GM21515 (cell line): Measurements from ENCODE around the gene IGSF21.
"Not testable (repeated sequence)": the region's sequence is repeated elsewhere in the genome, so short reads cannot be mapped to it uniquely, and the experiment has no call there.

Source experiments
- ATAC-seq: cut with Tn5 transposase; IDR thresholded peaks from one replicate; pipeline ENCODE4 v1.9.1; 2021; ENCODE audit not compliant: unreplicated experiment

IGSF21 gene

DNA sequence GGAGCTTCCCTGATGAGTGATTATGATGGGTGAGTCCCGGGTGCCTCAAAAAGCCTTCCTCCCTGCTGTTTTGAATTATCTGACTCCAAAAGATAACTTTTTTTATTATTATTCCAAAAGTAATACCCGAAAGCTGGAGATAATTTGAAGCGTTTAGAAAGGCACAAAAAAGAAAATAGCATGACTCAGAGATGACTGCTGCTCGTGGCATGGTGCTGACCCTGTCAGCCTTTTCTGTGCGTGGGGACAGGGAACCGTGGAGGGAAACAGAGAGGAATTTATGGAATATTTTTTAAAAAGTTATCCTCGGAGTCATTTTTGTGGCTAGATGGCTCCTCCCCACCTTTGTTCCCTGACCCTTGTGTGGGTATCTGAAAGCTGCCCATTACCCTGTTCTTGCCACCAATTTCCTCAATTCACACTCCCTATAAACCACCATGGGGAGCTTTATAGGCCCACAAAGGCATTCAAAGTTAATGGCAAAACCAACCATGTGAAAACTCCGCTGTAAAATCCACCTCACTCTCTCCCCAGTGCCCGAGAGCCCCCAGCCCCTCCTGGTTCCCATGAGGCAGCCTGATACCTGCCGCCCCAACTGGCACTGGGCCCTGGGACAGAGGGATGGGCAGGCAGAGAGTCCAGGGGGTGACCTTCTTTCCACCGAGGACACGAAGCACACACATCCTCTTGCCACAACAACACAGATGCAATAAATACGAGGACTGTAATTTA, 37.5 kb downstream of the IGSF21 start:
- no peak for ATAC-seq

DNA sequence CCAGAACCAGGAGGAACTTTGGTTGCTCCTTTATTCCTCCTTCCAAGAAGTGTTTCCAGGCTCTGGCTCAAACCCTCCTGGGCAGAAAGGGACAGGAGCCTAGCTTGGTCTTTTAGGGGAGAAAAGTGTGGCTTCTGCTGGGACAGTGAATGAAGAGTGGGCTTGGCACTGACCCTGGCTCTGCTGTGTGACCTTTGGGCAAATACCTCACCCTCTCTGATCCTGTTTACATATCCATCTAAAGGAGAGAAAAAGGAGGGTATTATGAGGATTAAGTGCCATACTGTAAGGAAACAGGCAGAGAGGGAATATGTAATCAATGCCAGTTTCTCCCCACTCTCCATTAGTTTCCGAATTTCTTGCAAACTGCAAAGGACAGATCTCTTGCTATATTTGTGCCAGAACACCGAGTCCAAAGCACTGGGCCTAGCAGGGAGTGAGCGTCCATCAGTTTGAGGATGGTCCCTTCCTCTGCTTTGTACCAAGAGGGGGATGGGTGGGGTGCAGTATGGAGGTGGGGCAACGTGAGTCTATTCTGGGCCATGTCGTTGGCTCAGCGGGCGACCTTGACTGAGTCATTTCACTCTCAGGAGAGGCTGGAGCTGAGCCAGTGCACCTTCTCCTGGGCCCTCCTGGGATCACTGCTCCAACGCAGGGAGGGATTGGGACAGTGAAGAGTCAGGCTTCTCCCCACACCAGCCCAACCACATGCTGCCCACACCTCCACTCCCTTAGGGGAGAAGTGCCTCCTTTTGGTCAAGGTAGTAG, 38.4 kb downstream of the IGSF21 start:
- ATAC-seq: no peak

- no peak for ATAC-seq
Measured at GRCh38 chr1:18146886-18147285, 39.3 kb downstream of the IGSF21 start.

- no peak for ATAC-seq
Measured at GRCh38 chr1:18147672-18148071, 40.1 kb downstream of the IGSF21 start.

DNA sequence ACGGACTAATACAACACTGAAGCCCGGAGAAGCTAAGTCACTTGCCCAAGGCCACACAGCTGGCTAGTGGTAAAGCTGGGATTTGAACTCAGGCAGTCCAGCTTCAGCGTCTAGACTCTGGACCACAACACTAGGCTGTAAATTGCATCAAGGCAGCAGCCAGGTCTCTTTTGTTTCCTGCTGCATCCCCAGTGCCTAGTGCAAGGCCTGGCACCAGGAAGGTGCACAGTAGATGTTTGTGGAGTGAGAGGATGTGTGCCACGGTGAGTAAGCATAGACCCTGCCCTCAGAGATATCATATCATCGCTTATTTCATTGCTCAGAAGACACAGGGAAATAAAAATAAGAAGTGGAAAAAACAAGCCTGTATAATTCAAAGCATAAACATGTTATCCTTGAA, 40.9 kb downstream of the IGSF21 start:
- ATAC-seq: no peak

- ATAC-seq: no peak
Measured at GRCh38 chr1:18149027-18149641, 41.5 kb downstream of the IGSF21 start.

- no peak for ATAC-seq
Measured at GRCh38 chr1:18151436-18152122, 44.0 kb downstream of the IGSF21 start.

DNA sequence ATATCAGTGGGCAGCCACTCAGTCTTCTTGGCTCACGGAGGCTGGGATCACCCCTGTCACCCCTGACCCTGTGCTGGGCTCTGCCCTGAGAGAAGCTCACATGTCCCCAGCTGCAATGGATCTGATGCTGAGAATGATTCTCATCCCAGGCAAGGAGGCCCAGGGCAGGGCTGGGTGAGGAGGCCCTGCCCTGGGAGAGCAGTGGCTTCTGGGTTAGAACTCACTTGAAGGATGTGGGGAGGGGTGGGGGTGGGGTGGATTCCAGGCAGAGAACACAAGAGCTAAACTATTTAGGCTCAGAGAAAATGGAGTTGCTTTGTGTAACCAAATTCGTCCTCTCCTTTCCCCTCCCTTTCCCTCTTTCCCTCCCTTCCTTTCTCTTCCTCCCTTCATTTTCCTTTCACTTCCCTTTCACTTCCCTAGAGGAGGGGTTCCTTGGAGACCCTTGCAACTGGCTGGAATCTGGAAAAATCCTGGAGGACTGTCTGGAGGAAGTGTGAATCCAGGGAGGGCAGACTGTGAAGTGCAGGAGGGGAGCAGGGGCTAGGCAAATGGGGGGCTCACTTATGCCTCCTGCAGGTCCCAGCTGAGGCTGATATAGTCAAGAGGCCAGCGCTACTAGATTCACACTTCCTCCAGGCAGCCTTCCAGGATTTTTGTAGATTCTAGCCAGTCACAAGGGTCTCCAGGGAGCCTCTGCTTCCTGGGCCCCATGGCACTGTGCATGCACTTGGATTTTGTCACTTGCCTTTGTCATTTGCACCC, 47.0 kb downstream of the IGSF21 start:
- ATAC-seq: no peak

DNA sequence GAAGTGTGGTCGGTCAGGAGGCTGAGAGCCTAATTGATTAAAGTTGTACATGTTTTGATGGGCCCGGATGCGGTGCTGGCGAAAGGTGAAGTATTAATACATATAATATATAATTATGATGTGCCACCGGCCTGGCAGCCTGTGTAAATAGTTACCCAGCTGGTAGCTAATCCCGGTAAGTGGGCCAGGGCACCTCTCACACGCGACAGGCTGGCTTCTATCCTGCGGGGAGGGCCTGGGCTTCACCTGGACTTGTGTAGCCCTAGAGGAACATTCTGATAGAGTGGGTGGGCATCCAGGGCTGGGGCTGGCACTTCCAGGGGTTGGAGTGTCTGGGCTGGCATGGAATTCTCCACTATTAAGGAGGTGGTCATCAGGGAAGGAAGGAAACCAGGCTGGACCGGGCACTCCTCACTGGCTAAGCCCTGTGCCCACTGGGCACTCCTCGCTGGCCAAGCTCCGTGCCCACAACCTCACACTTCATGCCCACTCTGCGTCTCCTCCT, 48.3 kb downstream of the IGSF21 start:
- no peak for ATAC-seq

DNA sequence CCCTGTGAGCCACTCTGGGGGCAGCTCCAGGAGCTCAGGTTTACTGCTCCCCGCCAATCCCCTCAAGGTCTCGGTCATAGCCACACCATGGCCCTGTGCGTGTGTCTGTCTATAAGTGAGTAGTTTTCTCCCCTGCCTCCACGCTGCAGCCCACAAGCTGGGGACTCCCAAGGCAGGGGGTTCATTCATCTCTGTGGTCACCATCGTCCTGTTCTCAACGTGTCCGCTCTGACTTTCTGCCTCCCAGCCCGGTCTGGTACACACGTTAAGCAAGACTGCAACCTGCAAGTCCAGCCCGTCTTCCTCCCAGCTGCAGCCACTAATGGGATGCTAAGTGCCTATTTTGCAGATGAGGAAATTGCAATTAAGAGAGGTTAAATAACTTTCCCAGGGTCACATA, 49.8 kb downstream of the IGSF21 start:
- ATAC-seq: no peak

DNA sequence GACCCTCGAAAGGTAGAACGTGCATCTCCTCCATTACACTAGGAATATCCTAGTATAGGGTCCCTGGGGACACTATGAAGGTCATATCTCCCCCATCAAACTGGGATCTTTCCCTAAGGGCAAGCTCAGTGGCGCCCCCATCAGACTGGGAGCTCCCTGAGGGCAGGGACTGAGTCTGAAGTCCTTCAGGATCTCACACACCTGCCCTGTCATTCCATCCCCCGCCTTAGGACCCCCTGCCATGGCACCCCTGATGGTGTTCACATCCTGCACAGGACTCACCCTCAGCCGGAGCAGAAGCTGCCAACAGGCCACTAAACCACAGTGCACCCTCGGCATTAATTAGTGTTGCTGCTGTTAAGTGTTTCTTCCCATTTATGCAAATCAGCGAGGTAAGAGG, 50.4 kb downstream of the IGSF21 start:
- ATAC-seq: no peak

GRCh38 chr1:18158714-18159113, 51.1 kb downstream of the IGSF21 start:
- ATAC-seq: no peak

DNA sequence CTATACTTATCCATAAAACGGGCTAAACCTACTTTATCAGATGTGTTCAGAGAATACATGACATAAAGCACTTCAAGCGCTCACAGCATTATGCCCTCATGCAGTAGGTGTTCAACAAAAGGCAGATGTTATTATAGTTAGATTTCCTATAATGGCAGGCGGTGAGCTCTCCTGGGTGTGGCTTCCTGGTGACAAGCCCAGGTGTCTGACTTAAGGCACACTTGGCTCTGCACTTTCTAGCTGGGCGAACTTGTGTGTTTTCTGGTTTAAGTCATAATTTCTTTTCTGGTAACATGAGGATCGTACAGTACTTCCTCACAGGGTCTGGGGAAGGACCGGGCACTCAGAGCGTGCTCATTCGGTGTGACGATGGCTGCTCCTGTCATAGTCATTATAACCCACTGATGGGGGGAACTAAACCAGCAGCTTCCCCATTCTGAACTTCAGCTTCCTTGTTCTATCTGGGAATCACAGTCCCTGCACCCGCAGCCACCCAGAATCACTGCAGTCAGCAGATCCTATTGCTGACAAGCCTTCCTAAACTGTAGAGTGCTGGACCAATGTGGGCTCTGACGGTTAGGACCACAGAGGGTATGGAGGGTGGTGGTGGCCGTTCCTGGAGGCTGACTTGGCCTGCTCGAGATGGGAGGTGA, 52.8 kb downstream of the IGSF21 start:
- no peak for ATAC-seq

GRCh38 chr1:18161690-18162089, 54.1 kb downstream of the IGSF21 start:
- no peak for ATAC-seq

DNA sequence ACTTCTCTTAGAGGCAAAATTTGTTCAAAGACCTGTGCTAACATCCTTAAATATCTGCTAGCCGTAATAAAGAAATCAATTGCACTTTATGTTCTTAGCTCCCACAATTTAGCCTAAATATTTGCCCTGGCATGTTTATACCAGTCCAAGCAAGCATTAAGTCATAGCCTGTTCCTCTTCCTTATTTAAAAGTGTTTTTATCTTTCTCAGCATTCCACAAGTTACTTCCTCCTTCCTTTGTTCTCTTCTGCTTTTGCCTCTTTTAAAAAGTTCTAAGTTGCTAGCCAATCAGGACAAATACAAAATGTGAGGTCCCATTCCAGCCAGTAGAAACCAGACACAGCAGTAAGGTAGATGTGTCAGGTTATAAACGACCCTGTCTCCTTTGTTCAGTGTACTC, 58.0 kb downstream of the IGSF21 start:
- not testable (repeated sequence) for ATAC-seq

- no peak for ATAC-seq
Measured at GRCh38 chr1:18166341-18166740, 58.7 kb downstream of the IGSF21 start.

DNA sequence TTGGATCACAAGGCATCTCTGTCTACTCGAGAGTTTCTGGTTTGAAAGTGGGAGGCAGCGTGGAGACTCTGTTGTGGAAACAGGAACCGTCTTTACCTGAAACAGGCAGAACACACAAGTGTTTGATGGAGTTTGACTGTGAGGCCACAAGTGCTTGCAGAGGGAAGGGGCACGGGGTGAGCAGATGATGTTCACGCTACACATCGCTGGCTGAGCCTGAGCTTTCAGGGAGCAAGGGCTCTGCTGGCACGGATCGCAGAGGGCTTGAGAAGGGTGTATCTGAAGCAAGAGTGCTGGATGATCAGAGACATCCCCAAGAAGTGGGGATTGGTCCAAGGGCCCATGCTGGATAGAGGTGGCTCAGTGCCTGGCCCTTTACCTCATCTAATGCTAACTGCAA, 59.3 kb downstream of the IGSF21 start:
- ATAC-seq: no peak

DNA sequence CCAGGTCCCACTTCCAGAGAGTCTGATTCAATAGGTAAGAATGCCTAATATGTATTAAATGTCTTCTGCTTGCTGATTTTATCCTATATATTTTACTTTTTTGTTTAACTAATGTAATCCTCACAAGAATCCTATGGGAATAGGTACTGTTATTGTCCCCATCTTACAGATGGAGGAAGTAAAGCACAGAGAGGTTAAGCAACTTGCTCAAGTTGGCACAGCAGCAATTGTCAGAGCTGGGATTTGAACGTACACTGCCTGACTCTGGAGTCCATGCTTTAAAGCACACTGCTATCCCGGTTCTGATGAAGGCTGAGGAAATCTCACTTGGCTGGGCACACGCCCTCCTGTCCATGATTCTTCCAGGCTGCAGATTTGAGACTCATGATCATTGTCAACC, 62.8 kb downstream of the IGSF21 start:
- ATAC-seq: no peak

GRCh38 chr1:18174037-18174436, 66.4 kb downstream of the IGSF21 start:
- no peak for ATAC-seq

DNA sequence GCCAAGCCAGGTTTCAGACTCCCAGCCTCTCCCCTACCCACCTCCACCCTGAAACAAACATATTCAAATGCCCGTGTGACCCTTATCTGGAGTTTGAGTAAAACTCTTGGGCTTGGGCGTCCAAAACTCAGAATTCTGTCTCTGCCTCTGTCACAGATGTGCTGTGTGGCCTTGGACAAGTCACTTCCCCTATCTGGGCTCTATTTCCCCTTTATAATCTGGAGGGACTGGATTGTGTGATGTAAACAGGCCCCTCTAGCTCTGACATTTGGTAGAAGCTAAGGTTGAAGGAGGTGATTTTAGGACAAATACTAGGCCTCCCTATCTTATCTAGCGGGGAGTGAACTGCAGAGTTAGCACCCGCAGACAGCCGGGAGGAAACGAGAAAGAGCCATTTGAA, 67.5 kb downstream of the IGSF21 start:
- no peak for ATAC-seq
